Cardiac septum (tissue), 1 donor: Measurements from ENCODE around the gene PEX11G. TPM values are rescaled to one million over a fixed set of nuclear protein-coding genes. Genes with fewer than 3 reads are reported as not detected.

Source experiments
- DNase-seq: peaks from one replicate; pipeline ENCODE4 v3.0.0-alpha.2; 2020; ENCODE audit warnings: low spot score
- intact Hi-C: fragments of 100-400 bp; cut with DNase I; formaldehyde crosslinking; loops from one replicate; pipeline ENCODE4 v1.14.0; 2022
- total RNA-seq: library from RNA; stranded (reverse); fragmentation: NEBNext Ultra II Directional; extraction: Animal tissue kit (Norgen Biotek cat#: 25700); gene quantifications from one replicate; pipeline ENCODE4 v1.2.1, GENCODE V29; 2021
- donor health status: DM: no; HTN: no; CAD: no.

PEX11G gene
- total RNA-seq, 1 donor from 2014 or later: 1.9 TPM

DNA sequence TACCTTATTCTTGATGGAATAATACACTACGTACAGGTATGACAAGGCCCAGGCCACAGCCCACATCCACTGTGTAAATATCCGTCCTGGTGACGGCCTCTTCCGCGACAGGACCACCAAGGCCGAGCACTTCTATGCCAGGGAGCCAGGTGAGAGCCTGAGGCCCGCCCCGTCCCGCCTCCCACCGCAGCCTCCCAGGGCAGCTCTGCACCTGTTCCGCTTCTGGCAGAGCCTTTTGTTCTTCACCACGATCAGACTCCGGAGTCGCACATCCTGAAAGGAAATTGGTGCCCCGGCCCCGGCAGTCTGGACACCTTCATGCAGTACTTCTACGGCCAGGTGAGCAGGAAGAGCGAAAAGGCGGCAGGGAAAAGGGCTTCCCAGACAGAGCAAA lies 16.4 kb upstream of the PEX11G start:
- no peak for DNase-seq
- intact Hi-C loops: no loop called here

DNA sequence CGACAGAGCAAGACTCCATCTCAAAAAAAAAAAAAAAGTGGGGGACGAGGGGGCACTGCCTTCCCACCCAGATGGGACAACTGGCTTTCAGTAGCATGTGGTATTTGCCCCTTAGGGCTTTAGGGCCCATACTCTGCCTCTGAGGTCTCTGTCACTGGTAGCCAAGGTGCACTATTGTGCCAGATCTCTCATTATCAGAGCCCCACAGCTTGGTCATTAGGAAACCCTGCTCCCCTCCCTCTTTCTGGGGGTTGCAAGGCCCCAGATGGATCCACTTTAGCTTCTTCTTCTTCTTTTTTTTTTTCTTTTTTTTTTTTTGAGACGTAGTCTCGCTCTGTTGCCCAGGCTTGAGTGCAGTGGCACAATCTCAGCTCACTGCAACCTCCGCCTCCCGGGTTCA lies 15.8 kb upstream of the PEX11G start:
- intact Hi-C loops: no loop called here
- no peak for DNase-seq

DNA sequence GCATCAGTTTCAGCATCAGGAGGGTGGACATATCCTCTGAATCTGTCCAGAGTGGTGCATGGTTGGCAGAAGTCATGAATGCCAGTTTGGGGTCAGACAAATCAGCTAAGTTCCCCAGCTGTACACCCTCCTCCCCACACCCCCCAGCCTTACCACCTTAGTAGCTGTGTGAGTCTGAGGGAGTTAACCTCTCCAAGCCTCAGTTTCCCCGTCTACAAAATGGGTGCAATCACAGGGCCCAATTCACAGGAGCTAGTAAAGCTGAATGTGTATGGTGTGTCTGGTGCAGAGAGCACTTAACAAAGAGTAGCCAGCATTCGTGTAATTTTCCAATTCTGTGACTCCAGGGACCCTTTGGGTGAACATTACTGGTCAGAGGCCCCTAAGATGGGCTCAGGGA lies 13.7 kb upstream of the PEX11G start:
- intact Hi-C loops: no loop called here
- no peak for DNase-seq

DNA sequence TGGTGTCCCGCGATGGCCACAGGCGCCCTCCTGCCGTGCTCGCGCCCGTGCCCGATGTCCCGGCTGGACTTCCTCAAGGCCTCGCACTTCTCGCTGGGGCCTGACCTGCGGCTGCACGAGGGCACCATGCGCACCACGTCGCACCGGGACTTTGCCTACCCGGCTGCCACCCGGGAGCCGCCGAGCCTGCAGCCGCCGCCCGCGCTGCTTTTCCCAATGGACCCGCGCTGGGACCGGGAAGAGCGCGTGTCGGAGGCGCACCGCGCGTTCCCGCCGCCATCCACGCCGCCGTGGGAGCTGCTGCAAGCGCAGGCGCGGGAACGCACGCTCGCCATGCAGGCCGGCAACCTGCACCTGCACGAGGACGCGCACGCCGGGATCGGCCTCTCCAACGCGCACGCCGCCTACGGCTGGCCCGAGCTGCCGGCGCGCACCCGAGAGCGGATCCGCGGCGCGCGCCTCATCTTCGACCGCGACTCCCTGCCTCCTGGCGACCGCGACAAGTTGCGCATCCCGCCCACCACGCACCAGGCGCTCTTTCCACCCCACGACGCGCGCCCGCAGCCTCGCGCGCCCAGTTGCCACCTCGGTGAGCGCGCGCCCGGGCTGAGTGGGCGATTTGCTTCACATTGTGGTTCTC lies 12.1 kb upstream of the PEX11G start:
- no peak for DNase-seq
- intact Hi-C loops: no loop called here

DNA sequence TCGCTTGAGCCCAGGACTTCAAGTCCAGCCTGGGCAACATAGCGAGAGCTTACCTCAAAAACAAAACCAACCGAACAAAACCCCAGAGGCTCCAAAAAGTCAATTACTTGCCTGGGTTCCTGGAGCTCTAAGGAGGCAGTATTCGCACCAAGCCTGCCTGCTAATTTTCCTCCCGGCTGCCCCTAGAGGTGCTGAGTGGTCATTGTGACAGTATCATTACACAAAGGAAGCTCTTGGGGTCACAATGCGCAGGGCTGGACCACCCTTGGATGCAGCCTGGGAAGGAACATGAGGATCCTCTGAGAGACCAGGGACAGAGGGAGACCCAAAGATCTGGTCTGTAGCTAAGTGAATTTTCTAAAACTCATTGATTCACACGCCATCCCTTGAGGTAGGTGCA lies 8.5 kb upstream of the PEX11G start:
- intact Hi-C loops: no loop called here
- no peak for DNase-seq

DNA sequence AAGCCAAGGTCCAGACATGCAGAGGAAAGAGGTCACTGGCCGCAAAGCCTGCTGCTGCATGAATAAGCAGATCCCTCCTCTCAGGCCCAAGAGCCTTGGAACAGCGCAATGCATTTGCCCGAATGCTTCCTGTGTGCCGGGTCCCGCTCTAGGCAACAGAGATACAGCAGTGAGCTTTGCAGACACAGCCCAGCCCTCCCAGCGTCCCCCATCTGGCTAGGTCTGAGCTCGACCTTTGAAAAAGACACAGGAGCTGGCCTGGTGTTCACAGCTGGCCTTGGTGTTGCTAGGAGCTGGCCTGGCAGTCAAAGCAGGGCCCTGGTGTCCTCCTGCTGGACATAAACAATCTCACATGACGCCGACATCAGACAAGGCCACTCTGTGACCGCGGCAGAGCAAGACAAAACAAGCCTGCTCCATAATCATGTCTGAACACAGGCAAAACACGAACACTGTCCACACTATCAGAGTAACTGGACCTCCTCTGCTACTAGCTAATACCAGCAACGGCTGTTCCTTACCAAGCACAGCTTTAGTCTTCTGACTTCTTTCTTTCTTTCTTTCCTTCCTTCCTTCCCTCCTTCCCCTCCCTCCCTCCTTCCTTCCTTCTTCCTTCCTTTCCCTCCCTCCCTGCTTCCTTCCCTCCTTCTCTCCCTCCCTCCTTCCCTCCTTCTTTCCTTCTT lies 5.7 kb upstream of the PEX11G start:
- intact Hi-C loops: no loop called here
- DNase-seq: no peak

DNA sequence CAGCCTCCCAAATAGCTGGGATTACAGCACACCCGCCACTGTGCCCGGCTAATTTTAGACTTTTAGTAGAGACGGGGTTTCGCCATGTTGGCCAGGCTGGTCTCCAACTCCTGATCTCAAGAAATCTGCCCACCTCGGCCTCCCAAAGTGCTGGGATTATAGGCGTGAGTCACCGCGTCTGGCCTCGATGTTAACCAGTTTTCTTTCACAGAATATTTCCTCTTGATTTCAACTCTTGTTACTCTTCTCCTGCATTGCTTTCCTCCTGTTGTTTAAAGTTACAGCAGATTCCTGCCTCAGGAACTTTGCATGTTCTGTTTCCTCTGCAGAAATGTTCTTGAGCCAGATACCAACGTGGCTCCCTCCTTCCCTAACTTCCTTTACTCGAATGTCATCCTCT lies 3.7 kb upstream of the PEX11G start:
- no peak for DNase-seq
- intact Hi-C loops: no loop called here

DNA sequence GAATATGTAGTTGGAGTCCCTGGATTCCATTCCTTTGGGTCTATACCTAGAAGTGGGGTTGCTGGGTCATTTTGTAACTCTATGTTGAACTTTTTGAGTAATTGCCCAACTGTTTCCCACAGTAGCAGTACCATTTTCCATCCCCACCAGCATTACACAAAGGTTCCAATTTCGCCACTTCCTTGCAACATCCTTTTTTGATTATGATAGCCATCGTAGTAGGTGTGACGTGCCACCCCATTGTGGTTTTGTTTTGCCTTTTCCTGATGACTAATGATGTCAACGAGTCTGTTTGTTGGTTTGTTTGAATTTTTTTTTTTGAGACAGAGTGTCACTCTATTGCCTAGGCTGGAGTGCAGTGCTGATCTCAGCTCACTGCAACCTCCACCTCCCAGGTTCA lies 3.3 kb upstream of the PEX11G start:
- no peak for DNase-seq
- intact Hi-C loops: no loop called here

DNA sequence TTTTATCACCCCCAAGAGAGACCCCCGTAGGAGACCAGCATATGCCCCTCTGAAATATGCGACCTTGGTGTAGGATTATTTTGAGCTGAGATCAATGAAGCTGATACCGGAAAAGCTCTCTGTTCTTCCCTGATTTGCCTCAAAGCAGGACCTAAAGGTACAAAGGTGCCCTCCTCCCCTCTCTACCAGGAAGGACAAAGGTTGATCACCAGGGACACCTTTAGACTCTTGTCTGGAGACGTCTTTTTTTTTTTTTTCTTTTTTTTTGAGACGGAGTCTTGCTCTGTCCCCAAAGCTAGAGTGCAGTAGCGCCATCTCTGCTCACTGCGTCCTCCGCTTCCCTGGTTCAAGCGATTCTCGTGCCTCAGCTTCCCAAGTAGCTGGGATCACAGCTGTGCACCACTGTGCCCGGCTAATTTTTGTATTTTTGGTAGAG lies 792 bp upstream of the PEX11G start:
- no peak for DNase-seq
- intact Hi-C loops: loop anchor here (5.0 kb wide), 1 partner anchor 33 kb away; the partner anchor contains the start of gene MCOLN1

DNA sequence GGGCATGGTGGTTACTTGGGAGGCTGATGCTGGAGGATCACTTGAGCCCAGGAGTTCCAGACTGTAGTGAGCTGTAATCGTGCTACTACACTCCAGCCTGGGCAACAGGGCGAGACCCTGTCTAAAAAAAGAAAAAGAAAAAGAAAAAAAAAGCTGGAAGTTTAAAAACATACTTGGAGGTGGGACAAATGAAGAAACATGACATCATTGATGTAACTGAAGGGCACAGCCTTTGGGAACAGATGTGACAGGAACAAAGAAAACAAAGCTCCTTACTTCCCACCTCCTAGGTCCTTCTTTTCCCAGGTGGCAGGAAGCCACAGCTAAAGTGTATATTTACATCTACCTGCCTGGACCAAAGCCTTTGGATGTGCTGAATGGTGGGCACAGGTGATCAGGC lies 1.9 kb downstream of the PEX11G start:
- intact Hi-C loops: loop anchor here (5.0 kb wide), 1 partner anchor 35 kb away; the partner anchor contains the start of gene MCOLN1
- DNase-seq: no peak

DNA sequence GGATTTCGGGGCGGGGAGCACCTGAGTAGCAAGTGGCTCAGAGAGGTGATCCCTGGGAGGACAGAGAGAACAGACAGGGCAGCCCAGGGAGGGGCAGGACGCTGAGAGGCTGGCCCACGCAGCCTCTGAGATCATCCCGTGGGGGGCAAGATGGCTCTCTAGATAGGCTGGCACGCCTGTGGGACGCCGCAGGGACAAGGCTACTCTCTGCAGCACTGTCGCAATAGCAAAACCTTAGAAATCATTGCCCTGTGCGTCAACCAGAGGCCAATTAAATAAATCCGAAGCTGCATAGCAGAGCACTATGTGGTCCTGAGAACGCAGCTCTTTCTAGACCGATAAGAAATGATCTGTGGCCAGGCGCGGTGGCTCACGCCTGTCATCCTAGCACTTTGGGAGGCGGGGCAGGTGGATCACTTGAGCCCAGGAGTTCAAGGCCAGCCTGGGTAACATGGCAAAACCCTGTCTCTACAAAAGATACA lies 5.1 kb downstream of the PEX11G start:
- intact Hi-C loops: no loop called here
- no peak for DNase-seq

DNA sequence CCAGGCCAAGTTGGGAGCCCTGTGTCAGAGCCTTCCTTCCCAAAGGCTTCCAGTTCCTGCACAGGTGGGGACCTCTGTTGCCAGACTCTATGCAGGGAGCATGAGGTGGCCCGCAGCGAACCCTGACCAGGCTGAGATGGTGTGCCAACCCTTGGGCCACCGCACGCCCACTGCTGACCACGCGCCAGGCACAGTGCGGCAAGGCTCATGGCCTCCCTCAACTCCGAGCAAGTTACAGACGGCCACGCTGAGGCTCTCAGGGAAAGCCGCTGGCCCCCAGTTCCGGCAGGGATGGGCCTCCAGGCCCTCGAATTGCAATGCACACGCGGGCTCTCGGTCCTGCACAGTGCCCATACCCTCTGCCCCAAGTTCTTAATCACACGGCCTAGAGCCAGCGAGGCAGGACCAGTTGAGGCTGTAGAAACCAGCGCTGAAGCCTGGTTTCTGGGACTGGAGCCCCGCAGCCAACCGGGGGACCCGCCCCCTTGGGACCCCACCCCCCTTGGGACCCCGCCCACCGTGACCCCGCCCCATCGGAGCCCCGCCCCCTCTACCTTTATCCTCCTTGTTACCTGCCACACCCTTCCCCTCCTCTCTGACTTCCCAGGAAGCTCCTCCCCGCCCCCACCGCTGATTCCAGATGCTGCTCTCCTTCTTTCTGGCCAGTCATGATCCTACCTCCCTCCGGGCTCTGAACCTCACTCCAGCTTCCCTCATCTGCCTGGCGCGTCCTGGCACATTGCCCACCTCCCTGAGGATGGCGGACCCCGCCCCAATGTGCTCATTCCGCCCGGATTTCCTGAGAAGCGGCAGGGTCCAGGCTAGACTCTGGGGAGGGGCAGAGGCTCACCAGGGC lies 6.0 kb downstream of the PEX11G start:
- intact Hi-C loops: no loop called here
- DNase-seq: no peak

DNA sequence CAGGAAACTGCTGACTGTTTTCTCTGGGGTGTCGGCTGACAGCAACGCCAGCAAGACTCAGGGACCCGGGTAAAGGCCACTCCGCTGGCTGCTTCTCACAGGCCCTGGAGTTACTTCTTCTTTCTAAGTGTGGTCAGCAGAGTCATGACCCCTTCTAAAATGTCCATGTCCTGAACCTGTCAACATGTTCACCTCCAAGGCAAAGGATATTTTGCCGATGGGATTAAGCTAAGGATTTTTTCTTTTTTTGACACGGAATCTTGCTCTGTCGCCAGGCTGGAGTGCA lies 7.9 kb downstream of the PEX11G start:
- no peak for DNase-seq

DNA sequence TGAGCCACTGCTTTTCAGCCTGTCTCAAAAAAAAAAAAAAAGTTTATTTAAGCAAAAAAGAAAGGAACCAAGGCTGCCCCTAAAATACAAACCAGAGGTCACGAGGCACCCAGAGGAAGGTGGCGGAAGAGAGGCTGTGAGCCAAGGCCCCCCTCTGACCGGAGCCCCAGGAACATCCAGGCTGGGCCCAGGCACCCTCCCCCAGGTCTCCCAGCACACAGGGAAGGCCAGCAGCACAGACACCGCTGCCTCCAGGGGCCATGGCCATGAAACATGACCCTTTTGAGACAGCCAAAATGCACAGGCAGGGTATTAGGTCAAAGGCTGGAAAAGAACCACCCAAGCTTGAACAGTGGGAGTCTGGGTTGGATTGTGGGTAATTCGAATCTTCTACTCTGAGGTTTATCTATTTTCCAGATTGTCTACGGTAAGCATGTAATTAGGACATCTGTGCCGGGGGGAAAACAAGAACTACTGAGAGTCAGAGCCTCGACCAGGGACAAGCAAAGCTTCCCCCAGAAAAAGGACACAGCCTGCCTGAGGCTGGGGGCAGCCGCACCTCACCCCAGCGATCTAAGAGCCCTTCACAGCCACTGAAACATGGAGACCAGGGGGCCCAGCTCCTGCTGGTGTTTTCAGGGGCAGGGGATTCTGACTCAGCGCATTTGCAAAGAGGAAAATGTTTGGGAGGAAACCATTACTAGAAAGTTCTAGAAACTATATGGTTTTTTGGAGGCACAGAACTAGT lies 8.4 kb downstream of the PEX11G start:
- intact Hi-C loops: no loop called here
- DNase-seq: no peak

More for the DNA sequence above, 7.9 kb downstream of the PEX11G start:
- intact Hi-C loops: no loop called here

DNA sequence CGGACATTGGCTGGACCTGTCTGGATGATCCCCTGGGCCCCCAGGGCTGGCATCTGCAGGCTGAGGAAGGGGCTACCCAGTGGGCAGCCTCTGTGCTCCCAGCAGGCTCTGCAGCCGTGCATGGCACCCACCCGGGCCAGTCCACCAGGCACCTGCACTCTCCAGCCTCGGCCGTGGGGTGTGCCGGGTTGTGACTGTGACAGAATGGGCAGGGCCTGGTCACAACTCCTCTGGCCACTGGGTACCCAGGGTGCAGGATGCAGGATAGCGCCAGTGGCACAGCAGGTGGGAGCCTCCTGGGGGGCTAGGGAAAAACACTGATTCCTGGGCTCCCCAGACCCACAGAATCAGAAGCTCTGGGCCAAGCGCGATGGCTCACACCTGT lies 10.0 kb downstream of the PEX11G start:
- intact Hi-C loops: no loop called here
- DNase-seq: no peak

DNA sequence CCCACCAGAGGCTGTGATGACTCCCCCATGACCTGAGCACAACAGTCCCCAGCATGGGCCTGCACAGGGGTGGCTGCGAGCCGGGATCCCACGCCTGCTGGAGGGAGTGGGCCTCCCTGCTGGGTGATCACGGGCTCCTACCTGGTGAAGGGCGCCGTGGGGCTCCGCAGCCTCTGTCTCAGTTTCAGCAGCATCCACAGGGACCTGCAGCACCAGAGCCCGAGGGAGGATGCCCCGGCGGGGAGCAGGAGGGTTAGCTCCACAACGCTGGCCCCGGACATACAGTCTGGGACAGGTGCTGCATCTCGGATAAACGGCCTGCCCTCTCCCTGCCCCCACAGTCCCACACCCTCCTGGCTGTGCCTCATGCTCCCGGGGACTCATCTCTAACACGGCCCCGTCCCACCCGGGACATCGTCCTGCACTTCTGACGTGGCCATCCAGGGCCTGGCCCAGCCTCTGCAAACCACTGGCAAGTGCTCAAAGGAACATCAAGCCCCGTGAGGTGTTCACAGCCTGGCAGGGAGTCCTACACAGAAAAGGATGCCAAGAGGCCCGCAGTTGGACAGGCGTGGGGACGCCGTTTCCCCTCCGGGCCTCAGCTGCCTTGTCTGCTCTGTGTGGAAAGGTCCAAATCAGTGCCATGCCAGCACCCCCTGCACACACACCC lies 10.5 kb downstream of the PEX11G start:
- intact Hi-C loops: no loop called here
- DNase-seq: no peak

DNA sequence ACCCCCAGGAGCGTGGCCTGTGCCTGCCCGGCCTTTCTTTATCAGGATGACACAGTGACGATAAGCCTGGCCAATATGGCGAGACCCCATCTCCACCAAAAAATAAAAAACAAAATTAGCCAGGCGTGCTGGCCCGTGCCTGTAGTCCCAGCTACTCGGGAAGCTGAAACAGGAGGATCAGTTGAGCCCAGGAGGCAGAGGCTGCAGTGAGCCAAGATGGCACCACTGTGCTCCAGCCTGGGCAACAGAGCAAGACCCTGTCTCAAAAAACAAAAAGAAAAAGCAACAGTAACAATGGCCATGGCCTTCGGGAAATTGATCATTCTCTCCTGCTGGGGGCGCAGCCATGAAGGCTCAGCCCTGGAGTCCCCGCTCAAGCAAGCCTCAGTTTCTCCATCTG lies 11.1 kb downstream of the PEX11G start:
- no peak for DNase-seq
- intact Hi-C loops: no loop called here

DNA sequence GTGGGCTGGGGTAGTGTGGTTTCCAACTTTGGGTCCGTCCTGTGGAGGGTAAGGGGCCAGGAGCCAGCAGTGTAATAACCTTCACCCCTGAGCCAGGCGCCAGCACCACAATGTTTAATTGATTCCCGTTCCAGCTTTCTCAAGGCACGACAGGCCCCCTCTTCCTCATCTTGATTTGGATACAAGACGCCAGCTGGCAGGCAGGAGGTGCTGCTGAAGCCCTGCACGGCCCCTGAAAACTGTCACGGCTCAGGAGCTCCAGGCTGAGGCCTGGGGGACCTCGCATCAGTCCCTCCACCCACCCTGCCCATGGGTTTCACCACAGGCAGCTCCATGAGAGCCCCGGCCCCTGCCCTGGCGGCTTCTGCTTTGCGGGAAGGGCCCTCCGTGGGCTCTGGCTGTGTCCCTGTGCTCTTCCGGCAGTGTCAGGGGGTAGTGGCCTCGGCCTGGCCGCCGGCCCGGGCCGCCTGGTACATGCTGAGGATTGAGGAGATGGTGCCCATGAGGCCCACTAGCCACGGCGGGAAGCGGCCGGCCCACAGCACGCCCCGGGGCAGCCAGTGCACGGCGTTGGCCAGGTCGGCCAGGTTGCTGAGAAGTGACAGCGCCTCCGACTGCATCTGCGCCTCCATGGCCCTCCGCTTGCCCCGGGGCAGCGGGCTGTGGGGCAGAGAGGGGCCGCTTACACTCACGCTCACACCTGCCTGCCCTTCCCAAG lies 11.9 kb downstream of the PEX11G start:
- intact Hi-C loops: no loop called here
- DNase-seq: no peak

DNA sequence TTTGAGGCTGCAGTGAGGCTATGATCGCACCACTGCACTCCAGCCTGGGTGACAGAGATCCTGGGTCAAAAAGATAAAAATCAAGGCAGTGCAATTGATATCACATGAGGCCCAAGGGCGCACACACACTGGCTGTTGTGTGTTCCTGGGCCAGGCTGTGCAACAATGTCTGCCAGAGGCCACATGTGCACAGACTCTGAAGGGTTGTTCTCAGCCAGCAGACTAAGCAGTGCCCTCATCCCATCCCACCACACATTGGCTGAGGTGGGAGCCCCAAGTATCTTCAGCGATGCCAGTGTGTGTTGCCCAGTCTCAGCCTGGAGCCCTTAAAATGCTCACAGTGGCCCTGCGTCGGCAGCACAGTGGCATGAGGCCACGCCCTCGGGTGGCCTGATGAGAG lies 12.6 kb downstream of the PEX11G start:
- DNase-seq: no peak
- intact Hi-C loops: no loop called here
